Measurements from ENCODE around the gene CD163L1. TPM values are rescaled to one million over a fixed set of nuclear protein-coding genes. Genes with fewer than 3 reads are reported as not detected.
"Not testable (repeated sequence)": the region's sequence is repeated elsewhere in the genome, so short reads cannot be mapped to it uniquely, and the experiment has no call there.

Gene CD163L1
- polyA plus RNA-seq, 1 donor = 18.2 TPM

DNA sequence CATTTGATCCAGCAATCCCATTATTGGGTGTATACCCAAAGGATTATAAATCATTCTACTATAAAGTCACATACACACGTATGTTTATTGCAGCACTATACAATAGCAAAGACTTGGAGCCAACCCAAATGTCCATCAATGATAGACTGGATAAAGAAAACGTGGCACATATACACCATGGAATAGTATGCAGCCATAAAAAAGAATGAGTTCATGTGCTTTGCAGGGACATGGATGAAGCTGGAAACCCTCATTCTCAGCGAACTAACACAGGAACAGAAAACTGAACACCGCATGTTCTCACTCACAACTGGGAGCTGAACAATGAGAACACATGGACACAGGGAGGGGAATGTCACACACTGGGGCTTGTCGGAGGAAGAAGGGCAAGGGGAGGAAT, 106.2 kb downstream of the CD163L1 start:
- H3K27me3 ChIP-seq (ENCODE audit: control insufficient read depth, insufficient read depth, low read length); H3K4me1 ChIP-seq (ENCODE audit: control insufficient read depth, insufficient read depth, low read length); H3K36me3 ChIP-seq (ENCODE audit: control insufficient read depth, insufficient read depth, low read length); DNase-seq; H3K9me3 ChIP-seq (ENCODE audit: control insufficient read depth, low read depth, low read length); H3K27ac ChIP-seq (ENCODE audit: low read length); H3K4me3 ChIP-seq (ENCODE audit: low read length): not testable (repeated sequence)
- WGBS (ENCODE audit: insufficient coverage, low lambda C conversion rate) = no CpG with 5 or more reads among the region's 5 CpGs

DNA sequence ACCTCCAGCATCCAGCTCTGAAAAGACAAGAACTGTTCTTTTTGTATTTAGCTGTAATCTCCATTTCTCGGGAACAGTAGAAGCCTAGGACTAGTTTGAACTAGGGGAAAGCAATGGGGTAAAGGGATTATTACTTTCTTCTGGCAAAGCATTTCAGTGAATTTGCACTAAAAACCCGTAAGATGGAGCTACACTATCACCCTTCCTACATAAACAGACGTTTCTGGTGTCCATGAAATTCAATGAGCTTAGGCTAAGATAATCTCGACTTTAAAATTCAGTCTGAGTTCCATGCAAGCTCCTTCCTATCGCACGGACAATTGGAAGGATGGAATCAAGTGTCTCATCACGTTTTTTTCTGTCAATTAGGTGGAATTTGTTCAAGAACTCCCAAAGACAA, 116.0 kb downstream of the CD163L1 start:
- DNase-seq = no peak
- no peak overlapping the region for H3K27ac ChIP-seq (ENCODE audit: low read length)
- H3K27me3 ChIP-seq (ENCODE audit: control insufficient read depth, insufficient read depth, low read length) = no peaks in the 10 kb centered on the region
- H3K9me3 ChIP-seq (ENCODE audit: control insufficient read depth, low read depth, low read length) = no peaks in the 10 kb centered on the region
- H3K4me3 ChIP-seq (ENCODE audit: low read length) = no peak overlapping the region
- 93% methylated on average over 3 of the region's 7 CpGs for WGBS (ENCODE audit: insufficient coverage, low lambda C conversion rate)
- no peaks in the 10 kb centered on the region for H3K4me1 ChIP-seq (ENCODE audit: control insufficient read depth, insufficient read depth, low read length)
- H3K36me3 ChIP-seq (ENCODE audit: control insufficient read depth, insufficient read depth, low read length) = no peaks in the 10 kb centered on the region

GRCh38 chr12:7324176-7324575, 119.8 kb downstream of the CD163L1 start:
- no peak for DNase-seq
- Histone ChIP-seq H3K27ac (ENCODE audit: low read length) (no peak overlapping the region), H3K4me1 (ENCODE audit: control insufficient read depth, insufficient read depth, low read length) (no peaks in the 10 kb centered on the region), H3K4me3 (ENCODE audit: low read length) (no peak overlapping the region), H3K9me3 (ENCODE audit: control insufficient read depth, low read depth, low read length) (no peaks in the 10 kb centered on the region), H3K27me3 (ENCODE audit: control insufficient read depth, insufficient read depth, low read length) (no peaks in the 10 kb centered on the region), H3K36me3 (ENCODE audit: control insufficient read depth, insufficient read depth, low read length) (no peaks in the 10 kb centered on the region)
- WGBS (ENCODE audit: insufficient coverage, low lambda C conversion rate) = no CpG with 5 or more reads among the region's 5 CpGs

GRCh38 chr12:7322599-7322998, 121.4 kb downstream of the CD163L1 start:
- Histone ChIP-seq H3K27me3 (ENCODE audit: control insufficient read depth, insufficient read depth, low read length) (no peaks in the 10 kb centered on the region), H3K4me3 (ENCODE audit: low read length) (no peak overlapping the region), H3K9me3 (ENCODE audit: control insufficient read depth, low read depth, low read length) (no peaks in the 10 kb centered on the region), H3K27ac (ENCODE audit: low read length) (no peak overlapping the region), H3K4me1 (ENCODE audit: control insufficient read depth, insufficient read depth, low read length) (no peaks in the 10 kb centered on the region), H3K36me3 (ENCODE audit: control insufficient read depth, insufficient read depth, low read length) (no peaks in the 10 kb centered on the region)
- DNase-seq = no peak
- WGBS (ENCODE audit: insufficient coverage, low lambda C conversion rate) = no CpG with 5 or more reads among the region's 5 CpGs

DNA sequence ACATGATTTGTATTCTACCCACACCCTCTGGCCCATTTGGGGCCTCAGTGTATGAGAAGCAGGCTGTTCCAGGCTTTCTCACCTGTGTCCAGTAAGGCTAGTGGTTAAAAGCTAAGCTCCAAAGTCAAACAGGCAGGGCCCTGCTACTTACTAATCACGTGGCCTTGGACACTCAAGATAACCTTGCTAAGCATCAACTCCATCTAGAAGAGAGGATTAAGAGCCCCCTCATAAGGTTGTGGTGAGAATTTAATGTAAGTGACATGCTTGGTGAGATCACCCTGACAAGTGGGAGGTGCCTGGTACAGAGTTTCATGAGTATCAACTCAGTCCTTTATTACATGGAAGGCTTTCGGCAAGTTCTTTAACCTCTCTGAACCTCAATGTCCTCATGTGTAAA, 122.3 kb downstream of the CD163L1 start:
- no peak for DNase-seq
- H3K27me3 ChIP-seq (ENCODE audit: control insufficient read depth, insufficient read depth, low read length) = no peaks in the 10 kb centered on the region
- no peaks in the 10 kb centered on the region for H3K36me3 ChIP-seq (ENCODE audit: control insufficient read depth, insufficient read depth, low read length)
- no peaks in the 10 kb centered on the region for H3K4me1 ChIP-seq (ENCODE audit: control insufficient read depth, insufficient read depth, low read length)
- H3K27ac ChIP-seq (ENCODE audit: low read length) = no peak overlapping the region
- no peaks in the 10 kb centered on the region for H3K9me3 ChIP-seq (ENCODE audit: control insufficient read depth, low read depth, low read length)
- H3K4me3 ChIP-seq (ENCODE audit: low read length) = no peak overlapping the region
- no CpG with 5 or more reads among the region's 2 CpGs for WGBS (ENCODE audit: insufficient coverage, low lambda C conversion rate)

DNA sequence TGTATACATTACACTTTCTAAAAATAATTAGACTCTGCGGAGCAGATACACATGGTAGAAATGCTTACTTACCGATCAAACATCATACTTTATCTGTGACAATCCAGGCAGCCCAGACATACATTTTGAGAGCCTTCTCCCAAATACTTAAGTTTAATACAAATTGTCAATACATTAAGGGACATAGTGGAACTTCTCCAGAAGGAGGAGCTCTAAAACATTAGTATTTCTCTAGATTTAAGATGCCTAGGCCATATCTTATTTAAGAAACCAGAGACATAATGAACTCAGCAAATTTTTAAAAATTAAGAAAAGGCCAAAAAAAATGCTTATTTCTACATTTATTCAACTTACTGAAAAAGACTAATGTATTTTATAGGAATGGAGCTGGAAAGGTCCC, 124.0 kb downstream of the CD163L1 start:
- Histone ChIP-seq H3K27me3 (ENCODE audit: control insufficient read depth, insufficient read depth, low read length) (no peaks in the 10 kb centered on the region), H3K4me3 (ENCODE audit: low read length) (no peak overlapping the region), H3K4me1 (ENCODE audit: control insufficient read depth, insufficient read depth, low read length) (no peaks in the 10 kb centered on the region), H3K36me3 (ENCODE audit: control insufficient read depth, insufficient read depth, low read length) (no peaks in the 10 kb centered on the region), H3K27ac (ENCODE audit: low read length) (no peak overlapping the region), H3K9me3 (ENCODE audit: control insufficient read depth, low read depth, low read length) (no peaks in the 10 kb centered on the region)
- no peak for DNase-seq
- no CpG with 5 or more reads among the region's 2 CpGs for WGBS (ENCODE audit: insufficient coverage, low lambda C conversion rate)

DNA sequence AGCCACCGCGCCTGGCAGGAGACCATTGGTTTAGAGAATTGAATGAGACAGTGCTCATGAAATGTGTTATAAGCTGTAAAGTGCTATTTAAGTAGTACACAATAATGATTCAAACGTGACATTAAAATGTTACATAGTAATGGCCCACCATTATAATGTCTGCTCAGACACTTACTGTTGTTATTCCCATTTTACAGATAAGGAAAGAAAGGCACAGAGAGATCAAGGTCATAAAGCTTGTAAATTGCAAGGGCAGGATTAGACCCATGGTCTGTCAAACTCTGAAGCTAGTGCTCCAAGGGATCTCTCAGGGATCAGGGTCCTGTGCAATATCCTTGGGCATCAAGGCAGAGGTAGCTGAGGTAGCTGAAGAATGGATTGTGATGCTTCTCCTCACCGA, 133.9 kb downstream of the CD163L1 start:
- WGBS (ENCODE audit: insufficient coverage, low lambda C conversion rate) = no CpG with 5 or more reads among the region's 4 CpGs
- no peaks in the 10 kb centered on the region for H3K4me1 ChIP-seq (ENCODE audit: control insufficient read depth, insufficient read depth, low read length)
- no peak for DNase-seq

More for the DNA sequence above, 133.9 kb downstream of the CD163L1 start:
- Histone ChIP-seq H3K27ac (ENCODE audit: low read length) (no peak overlapping the region), H3K4me3 (ENCODE audit: low read length) (no peak overlapping the region), H3K9me3 (ENCODE audit: control insufficient read depth, low read depth, low read length) (no peaks in the 10 kb centered on the region), H3K27me3 (ENCODE audit: control insufficient read depth, insufficient read depth, low read length) (no peaks in the 10 kb centered on the region), H3K36me3 (ENCODE audit: control insufficient read depth, insufficient read depth, low read length) (no peaks in the 10 kb centered on the region)

Other genes with a start within 250 kb of the CD163L1 start
- 0.04 TPM for gene ACSM4, start 140.1 kb downstream of the CD163L1 start, polyA plus RNA-seq
- gene CD163, start 59.6 kb upstream of the CD163L1 start, polyA plus RNA-seq = 10.4 TPM
- 30.3 TPM for gene APOBEC1, start 221.8 kb upstream of the CD163L1 start, polyA plus RNA-seq